Measurements from ENCODE around the gene ENOPH1.

The ENOPH1 gene

DNA sequence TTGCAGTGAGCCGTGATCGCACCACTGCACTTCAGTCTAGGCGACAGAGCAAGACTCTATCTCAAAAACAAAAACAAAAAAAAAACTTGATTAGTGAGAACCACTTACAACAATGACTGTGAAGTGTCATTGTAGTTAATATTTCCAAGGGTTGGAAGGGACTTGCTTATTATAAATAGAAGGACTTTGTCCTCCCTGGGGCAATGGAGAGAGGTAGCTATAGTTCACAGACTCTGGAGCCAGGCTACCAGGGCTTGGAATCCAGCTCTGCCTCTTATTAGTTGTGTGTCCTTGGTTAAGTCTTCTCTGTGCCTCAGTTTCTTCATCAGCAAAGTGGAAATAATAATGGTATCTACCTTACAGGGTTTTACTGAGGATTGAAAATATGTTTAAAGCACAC, 79.8 kb downstream of the ENOPH1 start:
- no peak for DNase-seq (ENCODE audit: low read depth in 1 of 2, low spot score in 1 of 2)
- TF ChIP-seq JUND (IDR thresholded peaks at IDR 0.05; ENCODE audit: low read depth): no peak
- in situ Hi-C loops (cut with HindIII; ENCODE audit: low pct_unique_long_range_greater_than_20kb, low sequenced_read_pairs): no loop called here
